ENCODE results near the gene AHCYL2. TPM values are rescaled to one million over a fixed set of nuclear protein-coding genes. Genes with fewer than 3 reads are reported as not detected.

The AHCYL2 gene
- total and polyA plus RNA-seq, 2 of the 8 experiments (the other 6 are each of a cell fraction or from before 2014, with no cell fraction given), result 20.7 to 25.4 TPM

DNA sequence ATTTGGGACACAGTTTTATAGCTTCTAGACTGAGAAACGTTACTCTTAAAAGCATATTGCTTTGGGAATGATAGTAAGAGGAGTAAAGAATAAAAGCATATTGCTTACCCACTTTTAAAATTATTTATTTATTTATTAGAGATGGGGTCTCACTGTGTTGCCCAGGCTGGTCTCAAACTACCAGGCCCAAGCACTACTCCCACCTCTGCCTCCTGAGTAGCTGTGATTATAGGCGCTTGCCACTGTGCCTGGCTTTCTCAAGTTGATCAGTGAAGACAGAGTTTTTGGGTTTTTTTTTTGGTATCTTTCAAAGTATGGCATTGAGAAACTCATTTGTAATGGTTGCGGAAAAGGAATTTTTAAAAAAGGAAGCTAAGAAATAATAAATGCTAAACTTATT is 68.0 kb downstream of the AHCYL2 start (continued):
- no peak for TF ChIP-seq TBP (IDR thresholded peaks at IDR 0.05; ENCODE audit: low read depth, low read length)
